ENCODE data around the gene ABCA4.

Gene ABCA4

DNA sequence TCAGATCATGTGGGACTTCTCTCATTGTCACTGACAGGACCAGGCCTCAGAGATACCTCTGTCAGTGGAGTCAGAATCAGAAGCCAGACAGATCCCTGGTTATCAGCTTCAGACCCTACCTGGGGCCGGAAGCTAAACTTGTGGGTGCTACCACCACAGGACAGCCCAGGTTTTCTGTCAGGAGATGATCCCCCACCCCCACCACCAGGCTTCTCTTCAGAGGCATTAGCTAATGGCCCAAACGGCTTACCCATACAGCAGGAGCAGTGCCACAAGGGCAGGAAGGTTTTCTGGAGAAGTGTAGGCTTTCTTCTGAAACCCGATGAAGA is 105.5 kb downstream of the ABCA4 start:
- Histone ChIP-seq H3K9me3 (no peaks in the 10 kb centered on the region), H3K27me3 (no peaks in the 10 kb centered on the region), H3K4me3 (ENCODE audit: low read depth in 1 of 2, low read length in 1 of 2) (no peak overlapping the region), H3K36me3 (no peaks in the 10 kb centered on the region), H3K27ac (no peak overlapping the region), H3K4me1 (ENCODE audit: control insufficient read depth in 1 of 2, insufficient read depth in 1 of 2, low read depth in 1 of 2, low read length in 1 of 2) (peaks cover 37 to 44% of the 10 kb centered on the region in 2 experiments)
- TF ChIP-seq CTCF (IDR thresholded peaks at IDR 0.05), result no peak

DNA sequence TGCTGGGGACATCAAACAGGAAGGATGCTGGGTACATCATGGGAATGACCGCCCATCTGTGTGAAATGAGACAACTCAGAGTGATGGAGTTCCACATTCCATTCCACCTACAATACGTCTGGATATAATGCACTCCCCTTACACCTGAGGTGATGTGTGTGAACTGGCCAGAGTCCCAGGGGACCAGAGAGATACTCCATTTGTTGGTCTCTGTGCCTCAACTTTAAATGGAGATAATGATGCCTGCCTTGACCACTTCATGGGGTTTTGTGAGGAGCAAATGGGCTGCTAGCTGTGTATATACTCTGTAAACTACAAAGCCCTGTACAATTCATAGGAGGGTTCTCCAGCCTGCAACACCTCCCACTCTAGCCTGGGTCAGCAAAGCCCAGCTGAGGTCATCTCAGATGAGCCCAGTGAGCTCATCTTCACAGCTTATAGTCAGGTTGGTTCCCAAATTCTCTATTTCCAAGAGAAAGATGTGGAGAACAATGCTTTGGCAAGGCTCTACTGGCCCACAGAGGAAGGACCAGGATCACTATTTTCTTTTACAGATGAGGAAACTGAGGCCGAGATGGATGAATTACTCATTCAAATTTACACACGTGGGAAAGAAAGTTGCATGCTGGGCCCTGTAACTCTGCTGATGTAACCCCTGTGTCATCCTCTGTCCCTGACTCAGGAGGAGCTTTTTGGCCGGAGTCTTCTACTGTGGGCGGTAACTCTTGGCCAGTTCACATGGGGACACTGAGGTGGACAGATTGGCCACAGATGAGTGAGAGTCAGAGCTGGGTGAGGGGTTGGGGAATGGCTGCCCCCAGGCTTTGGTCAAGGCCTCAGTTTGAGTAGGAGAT is 106.1 kb downstream of the ABCA4 start:
- TF ChIP-seq CTCF (IDR thresholded peaks at IDR 0.05), result no peak

DNA sequence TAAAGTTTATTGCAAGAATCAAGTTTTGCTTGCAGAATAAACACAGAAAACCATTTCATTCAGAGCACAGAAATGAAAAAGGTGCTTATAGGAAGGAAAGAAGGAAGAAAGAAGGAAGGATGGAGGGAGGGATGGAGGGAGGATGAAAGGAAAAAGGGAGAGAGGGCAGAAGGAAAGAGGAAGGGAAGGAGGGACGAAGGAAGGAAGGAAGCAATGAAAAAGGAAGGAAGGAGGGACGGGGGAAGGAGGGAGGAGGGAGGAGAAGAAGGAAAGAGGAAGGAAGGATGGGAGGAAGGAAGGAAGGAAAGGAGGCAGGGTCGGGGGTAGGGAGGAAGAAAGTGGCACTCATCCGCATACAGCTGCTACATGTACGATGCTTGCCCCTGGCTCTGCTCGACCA is 106.9 kb downstream of the ABCA4 start:
- Histone ChIP-seq H3K27me3 (no peaks in the 10 kb centered on the region), H3K27ac (peak overlapping the region; percentile 56), H3K4me1 (ENCODE audit: control insufficient read depth in 1 of 2, insufficient read depth in 1 of 2, low read depth in 1 of 2, low read length in 1 of 2) (peaks cover 37 to 49% of the 10 kb centered on the region in 2 experiments), H3K4me3 (ENCODE audit: low read depth in 1 of 2, low read length in 1 of 2) (no peak overlapping the region), H3K36me3 (no peaks in the 10 kb centered on the region), H3K9me3 (no peaks in the 10 kb centered on the region)
- no peak for TF ChIP-seq CTCF (IDR thresholded peaks at IDR 0.05)

More for the DNA sequence above, 106.1 kb downstream of the ABCA4 start:
- Histone ChIP-seq H3K4me1 (ENCODE audit: control insufficient read depth in 1 of 2, insufficient read depth in 1 of 2, low read depth in 1 of 2, low read length in 1 of 2) (peaks cover 37 to 44% of the 10 kb centered on the region in 2 experiments), H3K9me3 (no peaks in the 10 kb centered on the region), H3K4me3 (ENCODE audit: low read depth in 1 of 2, low read length in 1 of 2) (no peak overlapping the region), H3K36me3 (no peaks in the 10 kb centered on the region), H3K27ac (peak overlapping the region; percentile 56), H3K27me3 (no peaks in the 10 kb centered on the region)

GRCh38 chr1:94013367-94013878 is 107.5 kb downstream of the ABCA4 start:
- H3K9me3 ChIP-seq, result no peaks in the 10 kb centered on the region
- no peaks in the 10 kb centered on the region for H3K27me3 ChIP-seq
- no peak overlapping the region for H3K4me3 ChIP-seq (ENCODE audit: low read depth in 1 of 2, low read length in 1 of 2)
- H3K27ac ChIP-seq, result no peak overlapping the region
- TF ChIP-seq CTCF (IDR thresholded peaks at IDR 0.05), result no peak
- no peaks in the 10 kb centered on the region for H3K36me3 ChIP-seq
- peaks cover 41 to 52% of the 10 kb centered on the region in 2 experiments for H3K4me1 ChIP-seq (ENCODE audit: control insufficient read depth in 1 of 2, insufficient read depth in 1 of 2, low read depth in 1 of 2, low read length in 1 of 2)

DNA sequence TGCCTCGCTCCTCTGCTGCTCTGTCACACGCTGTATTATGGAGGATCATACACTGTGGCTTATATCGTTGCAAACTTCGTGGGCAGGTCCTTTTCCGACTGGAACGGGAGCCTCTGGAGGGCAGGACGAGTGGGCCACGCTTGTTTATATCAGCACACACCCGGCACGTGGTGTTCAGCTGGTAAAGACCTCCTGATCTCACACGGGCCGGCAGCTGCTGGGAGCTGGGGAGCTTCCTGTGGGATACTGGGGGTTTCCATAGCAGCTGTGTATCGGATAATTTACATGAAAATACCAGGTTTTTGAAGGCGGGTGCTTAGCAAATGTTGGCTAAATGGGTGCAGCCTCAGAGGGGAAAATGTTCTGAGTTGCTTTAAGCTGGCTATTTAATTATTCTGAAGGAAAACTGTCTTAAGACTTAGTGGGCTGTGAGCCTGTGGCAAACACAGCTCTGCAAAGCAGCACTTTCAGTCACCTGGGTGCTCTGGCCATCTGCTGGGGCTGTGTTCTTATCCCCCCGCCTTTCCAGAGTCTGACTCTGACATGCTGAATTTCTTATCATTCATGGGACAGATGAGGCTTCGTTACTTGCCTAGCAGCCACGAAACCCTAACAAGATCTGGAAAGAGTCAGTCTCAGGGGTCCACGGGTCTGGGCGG is 108.1 kb downstream of the ABCA4 start:
- H3K36me3 ChIP-seq, result no peaks in the 10 kb centered on the region
- peaks cover 36 to 46% of the 10 kb centered on the region in 2 experiments for H3K4me1 ChIP-seq (ENCODE audit: control insufficient read depth in 1 of 2, insufficient read depth in 1 of 2, low read depth in 1 of 2, low read length in 1 of 2)
- TF ChIP-seq CTCF (IDR thresholded peaks at IDR 0.05), result no peak
- H3K27me3 ChIP-seq, result no peaks in the 10 kb centered on the region
- no peak overlapping the region for H3K27ac ChIP-seq
- H3K9me3 ChIP-seq, result no peaks in the 10 kb centered on the region
- H3K4me3 ChIP-seq (ENCODE audit: low read depth in 1 of 2, low read length in 1 of 2), result no peak overlapping the region

Measured in neutrophil (primary cell).